ENCODE measurements around the gene UNC13C.
A peak's percentile ranks its signal among the peaks of the same experiment; 100 is the strongest.

Gene UNC13C

GRCh38 chr15:54102704-54103103 lies 124.5 kb downstream of the UNC13C start:
- Histone ChIP-seq H3K27ac (replicated peaks) (no peak overlapping the region), H3K4me3 (replicated peaks; ENCODE audit: insufficient read depth, low read length) (no peak overlapping the region), H3K27me3 (ENCODE audit: insufficient read depth, poor library complexity, severe bottlenecking) (no peaks in the 10 kb centered on the region)
- DNase-seq (ENCODE audit: low read depth in 1 of 2, low spot score in 1 of 2) = no peak
- TF ChIP-seq GABPA (IDR thresholded peaks at IDR 0.05; ENCODE audit: low read depth) = no peak
- TF ChIP-seq REST (IDR thresholded peaks at IDR 0.05; ENCODE audit: insufficient replicate concordance, low read depth) = no peak
- TF ChIP-seq POLR2AphosphoS5 (IDR thresholded peaks at IDR 0.05; ENCODE audit: low read depth) = no peak
- TF ChIP-seq CTCF (IDR thresholded peaks at IDR 0.05; ENCODE audit: insufficient read depth, low read length) = no peak
- TF ChIP-seq SPI1 (IDR thresholded peaks at IDR 0.05; ENCODE audit: borderline replicate concordance, low read depth) = no peak

- Histone ChIP-seq H3K4me3 (replicated peaks; ENCODE audit: insufficient read depth, low read length) (no peak overlapping the region), H3K27ac (replicated peaks) (no peak overlapping the region), H3K27me3 (ENCODE audit: insufficient read depth, poor library complexity, severe bottlenecking) (no peaks in the 10 kb centered on the region)
- DNase-seq (ENCODE audit: low read depth in 1 of 2, low spot score in 1 of 2) = no peak
- no peak for TF ChIP-seq REST (IDR thresholded peaks at IDR 0.05; ENCODE audit: insufficient replicate concordance, low read depth)
- TF ChIP-seq SPI1 (IDR thresholded peaks at IDR 0.05; ENCODE audit: borderline replicate concordance, low read depth) = no peak
Observed at GRCh38 chr15:54109014-54109413, 130.8 kb downstream of the UNC13C start.

GRCh38 chr15:54119051-54119450 lies 140.8 kb downstream of the UNC13C start:
- peak in 1 of 2 experiments; percentile 17 for DNase-seq (ENCODE audit: low read depth in 1 of 2, low spot score in 1 of 2)

More at GRCh38 chr15:54119051-54119450, 140.8 kb downstream of the UNC13C start:
- TF ChIP-seq SPI1 (IDR thresholded peaks at IDR 0.05; ENCODE audit: borderline replicate concordance, low read depth) (no peak), CTCF (IDR thresholded peaks at IDR 0.05; ENCODE audit: insufficient read depth, low read length) (no peak), REST (IDR thresholded peaks at IDR 0.05; ENCODE audit: insufficient replicate concordance, low read depth) (no peak), GABPA (IDR thresholded peaks at IDR 0.05; ENCODE audit: low read depth) (no peak), POLR2AphosphoS5 (IDR thresholded peaks at IDR 0.05; ENCODE audit: low read depth) (no peak)
- Histone ChIP-seq H3K4me3 (replicated peaks; ENCODE audit: insufficient read depth, low read length) (no peak overlapping the region), H3K27ac (replicated peaks) (no peak overlapping the region), H3K27me3 (ENCODE audit: insufficient read depth, poor library complexity, severe bottlenecking) (no peaks in the 10 kb centered on the region)
